Neutrophil (primary cell): ENCODE measurements around the gene ELF3.

ENCODE experiments used
- H3K27ac ChIP-seq: fragments of 200-600 bp; sonication (generic); 2 replicates; pipeline ENCODE4 v1.5.1; 2016; ENCODE audit warnings: mild to moderate bottlenecking, moderate library complexity
- H3K27me3 ChIP-seq: fragments of 200-600 bp; sonication (generic); 2 replicates; pipeline ENCODE4 v1.6.0; 2016; ENCODE audit warnings: mild to moderate bottlenecking
- H3K36me3 ChIP-seq: fragments of 200-600 bp; sonication (generic); 2 replicates; pipeline ENCODE4 v1.5.1; 2017
- H3K4me1 ChIP-seq, 2 experiments: fragments of 200-600 bp in 1 of 2; sonication (generic) in 1 of 2; 1 replicate in 1 of 2; 2 replicates in 1 of 2; pipeline versions ENCODE4 v1.5.1 to v1.6.1; 2013 to 2016; ENCODE audit warnings: low read depth in 1 of 2, low read length in 1 of 2, mild to moderate bottlenecking in 1 of 2, moderate library complexity in 1 of 2; ENCODE audit not compliant: control insufficient read depth in 1 of 2, insufficient read depth in 1 of 2
- H3K4me3 ChIP-seq, 2 experiments: fragments of 200-600 bp in 1 of 2; sonication (generic) in 1 of 2; 1 replicate in 1 of 2; 2 replicates in 1 of 2; pipeline ENCODE4 v1.5.1; 2013 to 2016; ENCODE audit warnings: low read depth in 1 of 2, low read length in 1 of 2, mild to moderate bottlenecking in 1 of 2, moderate library complexity in 1 of 2
- H3K9me3 ChIP-seq: fragments of 200-600 bp; sonication (generic); 2 replicates; pipeline ENCODE4 v1.5.1; 2016
- TF ChIP-seq, protein P1 (sequence below): fragments of 200-600 bp; sonication (generic); IDR thresholded peaks from 2 replicates; pipeline ENCODE4 v1.5.1; 2016; ENCODE audit warnings: antibody characterized with exemption

Gene ELF3

DNA sequence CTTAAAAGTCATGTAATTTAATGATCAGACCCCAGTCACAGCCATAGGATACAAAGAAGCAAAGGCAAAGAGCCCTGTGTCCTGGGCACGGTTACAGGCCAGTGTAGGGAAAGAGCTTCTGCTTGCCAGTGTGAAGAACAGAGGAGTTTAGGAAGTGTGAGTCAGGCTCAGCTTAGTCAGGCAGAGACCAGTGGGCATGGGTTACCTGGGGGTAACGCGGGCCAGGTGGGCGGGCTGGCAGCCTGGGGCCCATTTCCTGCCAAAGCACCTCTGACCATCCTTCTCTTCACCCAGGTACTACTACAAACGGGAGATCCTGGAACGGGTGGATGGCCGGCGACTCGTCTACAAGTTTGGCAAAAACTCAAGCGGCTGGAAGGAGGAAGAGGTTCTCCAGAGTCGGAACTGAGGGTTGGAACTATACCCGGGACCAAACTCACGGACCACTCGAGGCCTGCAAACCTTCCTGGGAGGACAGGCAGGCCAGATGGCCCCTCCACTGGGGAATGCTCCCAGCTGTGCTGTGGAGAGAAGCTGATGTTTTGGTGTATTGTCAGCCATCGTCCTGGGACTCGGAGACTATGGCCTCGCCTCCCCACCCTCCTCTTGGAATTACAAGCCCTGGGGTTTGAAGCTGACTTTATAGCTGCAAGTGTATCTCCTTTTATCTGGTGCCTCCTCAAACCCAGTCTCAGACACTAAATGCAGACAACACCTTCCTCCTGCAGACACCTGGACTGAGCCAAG lies 4.7 kb downstream of the ELF3 start:
- Histone ChIP-seq H3K36me3 (no peaks in the 10 kb centered on the region), H3K4me3 (no peak overlapping the region), H3K27me3 (peaks cover 11% of the 10 kb centered on the region), H3K4me1 (no peaks in the 10 kb centered on the region), H3K9me3 (no peaks in the 10 kb centered on the region), H3K27ac (no peak overlapping the region)
- TF ChIP-seq, protein P1, sequence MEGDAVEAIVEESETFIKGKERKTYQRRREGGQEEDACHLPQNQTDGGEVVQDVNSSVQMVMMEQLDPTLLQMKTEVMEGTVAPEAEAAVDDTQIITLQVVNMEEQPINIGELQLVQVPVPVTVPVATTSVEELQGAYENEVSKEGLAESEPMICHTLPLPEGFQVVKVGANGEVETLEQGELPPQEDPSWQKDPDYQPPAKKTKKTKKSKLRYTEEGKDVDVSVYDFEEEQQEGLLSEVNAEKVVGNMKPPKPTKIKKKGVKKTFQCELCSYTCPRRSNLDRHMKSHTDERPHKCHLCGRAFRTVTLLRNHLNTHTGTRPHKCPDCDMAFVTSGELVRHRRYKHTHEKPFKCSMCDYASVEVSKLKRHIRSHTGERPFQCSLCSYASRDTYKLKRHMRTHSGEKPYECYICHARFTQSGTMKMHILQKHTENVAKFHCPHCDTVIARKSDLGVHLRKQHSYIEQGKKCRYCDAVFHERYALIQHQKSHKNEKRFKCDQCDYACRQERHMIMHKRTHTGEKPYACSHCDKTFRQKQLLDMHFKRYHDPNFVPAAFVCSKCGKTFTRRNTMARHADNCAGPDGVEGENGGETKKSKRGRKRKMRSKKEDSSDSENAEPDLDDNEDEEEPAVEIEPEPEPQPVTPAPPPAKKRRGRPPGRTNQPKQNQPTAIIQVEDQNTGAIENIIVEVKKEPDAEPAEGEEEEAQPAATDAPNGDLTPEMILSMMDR: no peak

DNA sequence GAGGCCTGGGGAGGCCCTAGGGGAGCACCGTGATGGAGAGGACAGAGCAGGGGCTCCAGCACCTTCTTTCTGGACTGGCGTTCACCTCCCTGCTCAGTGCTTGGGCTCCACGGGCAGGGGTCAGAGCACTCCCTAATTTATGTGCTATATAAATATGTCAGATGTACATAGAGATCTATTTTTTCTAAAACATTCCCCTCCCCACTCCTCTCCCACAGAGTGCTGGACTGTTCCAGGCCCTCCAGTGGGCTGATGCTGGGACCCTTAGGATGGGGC lies 5.2 kb downstream of the ELF3 start:
- no peak overlapping the region for H3K4me3 ChIP-seq
- TF ChIP-seq, protein P1: no peak
- no peaks in the 10 kb centered on the region for H3K9me3 ChIP-seq
- peaks cover 11% of the 10 kb centered on the region for H3K27me3 ChIP-seq
- H3K36me3 ChIP-seq: no peaks in the 10 kb centered on the region
- no peak overlapping the region for H3K27ac ChIP-seq
- H3K4me1 ChIP-seq: no peaks in the 10 kb centered on the region

DNA sequence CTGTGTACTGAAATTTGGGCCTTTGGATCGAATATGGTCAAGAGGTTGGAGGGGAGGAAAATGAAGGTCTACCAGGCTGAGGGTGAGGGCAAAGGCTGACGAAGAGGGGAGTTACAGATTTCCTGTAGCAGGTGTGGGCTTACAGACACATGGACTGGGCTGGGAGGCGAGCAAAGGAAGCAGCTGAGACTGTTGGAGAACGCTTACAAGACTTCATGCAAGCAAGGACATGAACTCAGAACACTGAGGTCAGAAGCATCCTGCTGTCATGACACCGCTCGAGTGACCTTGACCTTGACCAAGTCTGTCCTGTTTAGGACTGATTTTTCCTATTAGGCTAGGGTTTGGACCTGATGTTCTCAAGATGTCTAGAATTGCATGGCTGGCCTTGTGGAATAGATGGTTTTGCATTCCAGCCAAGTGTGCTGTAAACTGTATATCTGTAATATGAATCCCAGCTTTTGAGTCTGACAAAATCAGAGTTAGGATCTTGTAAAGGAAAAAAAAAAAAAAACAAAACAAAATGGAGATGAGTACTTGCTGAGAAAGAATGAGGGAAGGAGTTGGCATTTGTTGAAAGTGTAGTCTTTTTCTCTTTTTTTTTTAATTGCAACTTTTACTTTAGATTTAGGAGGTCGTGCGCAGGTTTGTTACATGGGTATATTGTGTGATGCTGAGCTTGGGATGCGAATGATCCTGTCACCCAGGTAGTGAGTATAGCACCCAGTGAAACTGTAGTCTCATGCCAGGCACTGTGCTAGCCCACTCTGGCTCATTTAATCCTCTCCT lies 5.8 kb downstream of the ELF3 start:
- Histone ChIP-seq H3K27me3 (peaks cover 11% of the 10 kb centered on the region), H3K36me3 (no peaks in the 10 kb centered on the region), H3K4me3 (no peak overlapping the region), H3K4me1 (no peaks in the 10 kb centered on the region), H3K9me3 (no peaks in the 10 kb centered on the region), H3K27ac (no peak overlapping the region)
- TF ChIP-seq, protein P1: no peak

DNA sequence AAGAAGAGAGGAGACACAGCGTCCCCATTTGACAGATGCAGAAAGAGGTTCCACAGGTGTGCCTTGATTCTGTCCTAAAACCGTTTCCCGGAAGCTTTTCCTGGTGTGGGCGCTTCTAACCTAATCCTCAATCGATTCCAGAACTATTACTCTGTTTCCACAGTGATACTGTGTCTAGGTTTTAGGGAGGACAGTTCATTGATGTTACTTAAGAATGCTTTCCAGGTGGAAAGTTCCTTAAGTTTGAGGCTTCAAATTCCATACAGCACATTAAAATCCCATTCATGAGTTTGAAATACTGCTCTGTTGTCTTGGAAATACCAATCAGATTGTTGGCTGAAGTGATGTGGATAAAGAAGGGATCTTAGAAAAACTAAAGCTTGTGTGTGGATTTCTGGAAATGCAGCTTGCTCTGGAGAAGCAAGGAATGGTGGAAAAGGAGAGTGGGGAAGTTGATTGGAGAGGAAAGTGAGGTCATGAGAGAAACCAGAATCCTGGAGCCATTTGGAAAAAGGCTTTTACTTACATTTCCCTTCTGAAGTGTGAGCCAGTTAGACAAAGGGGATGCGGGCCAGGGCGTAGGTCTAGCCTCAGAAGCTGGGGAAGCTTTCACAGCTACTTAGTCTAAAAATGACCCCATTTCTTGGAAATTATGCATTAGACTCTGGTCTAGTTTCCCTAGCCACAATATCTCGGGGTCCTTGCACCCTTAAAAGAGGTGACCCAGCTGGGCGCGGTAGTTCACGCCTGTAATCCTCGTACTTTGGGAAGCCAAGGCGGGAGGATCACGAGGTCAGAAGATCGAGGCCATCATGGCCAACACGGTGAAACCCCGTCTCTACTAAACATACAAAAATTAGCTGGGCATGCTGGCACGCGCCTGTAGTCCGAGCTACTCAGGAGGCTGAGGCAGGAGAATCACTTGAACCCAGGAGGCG lies 6.7 kb downstream of the ELF3 start:
- no peaks in the 10 kb centered on the region for H3K9me3 ChIP-seq

More for the DNA sequence above, 6.7 kb downstream of the ELF3 start:
- H3K4me1 ChIP-seq: no peaks in the 10 kb centered on the region
- no peak overlapping the region for H3K27ac ChIP-seq
- H3K36me3 ChIP-seq: no peaks in the 10 kb centered on the region
- TF ChIP-seq, protein P1: no peak
- peaks cover 11% of the 10 kb centered on the region for H3K27me3 ChIP-seq
- H3K4me3 ChIP-seq: no peak overlapping the region
